ENCODE results near the gene WDR19. TPM values are rescaled to one million over a fixed set of nuclear protein-coding genes. Genes with fewer than 3 reads are reported as not detected.

WDR19 gene
- total RNA-seq, 4 donors from 2014 or later: 6.1 to 16.2 (median 9.6) TPM

DNA sequence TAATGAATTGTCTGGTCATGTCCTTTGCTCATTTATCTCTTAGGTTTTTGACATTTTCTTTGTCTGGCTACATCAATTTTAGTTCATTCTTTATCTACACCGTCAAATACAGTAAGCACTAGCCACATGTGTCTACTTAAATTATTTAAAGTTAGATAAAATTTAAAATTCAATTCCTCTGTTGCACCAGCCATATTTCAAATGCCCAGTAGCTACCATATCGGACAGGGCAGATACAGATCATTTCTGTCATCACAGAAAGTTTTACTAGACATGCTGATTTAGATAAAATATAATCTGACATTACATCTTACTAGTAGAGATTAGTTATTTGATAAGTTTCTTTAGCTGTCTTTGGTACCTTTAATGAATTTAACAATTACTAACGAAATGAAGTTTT is 61.1 kb downstream of the WDR19 start:
- Histone ChIP-seq H3K9me3 (no peaks in the 10 kb centered on the region), H3K36me3 (peaks cover 0 to 34% of the 10 kb centered on the region in 2 donors), H3K27ac (no peak overlapping the region), H3K4me1 (no peaks in the 10 kb centered on the region), H3K4me3 (no peak overlapping the region), H3K27me3 (no peaks in the 10 kb centered on the region)
- no peak for ATAC-seq
- intact Hi-C loops (cut with DNase I; ENCODE audit: low total_unique reads): no loop called here
- DNase-seq: no peak
- TF ChIP-seq, protein P1, sequence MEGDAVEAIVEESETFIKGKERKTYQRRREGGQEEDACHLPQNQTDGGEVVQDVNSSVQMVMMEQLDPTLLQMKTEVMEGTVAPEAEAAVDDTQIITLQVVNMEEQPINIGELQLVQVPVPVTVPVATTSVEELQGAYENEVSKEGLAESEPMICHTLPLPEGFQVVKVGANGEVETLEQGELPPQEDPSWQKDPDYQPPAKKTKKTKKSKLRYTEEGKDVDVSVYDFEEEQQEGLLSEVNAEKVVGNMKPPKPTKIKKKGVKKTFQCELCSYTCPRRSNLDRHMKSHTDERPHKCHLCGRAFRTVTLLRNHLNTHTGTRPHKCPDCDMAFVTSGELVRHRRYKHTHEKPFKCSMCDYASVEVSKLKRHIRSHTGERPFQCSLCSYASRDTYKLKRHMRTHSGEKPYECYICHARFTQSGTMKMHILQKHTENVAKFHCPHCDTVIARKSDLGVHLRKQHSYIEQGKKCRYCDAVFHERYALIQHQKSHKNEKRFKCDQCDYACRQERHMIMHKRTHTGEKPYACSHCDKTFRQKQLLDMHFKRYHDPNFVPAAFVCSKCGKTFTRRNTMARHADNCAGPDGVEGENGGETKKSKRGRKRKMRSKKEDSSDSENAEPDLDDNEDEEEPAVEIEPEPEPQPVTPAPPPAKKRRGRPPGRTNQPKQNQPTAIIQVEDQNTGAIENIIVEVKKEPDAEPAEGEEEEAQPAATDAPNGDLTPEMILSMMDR (IDR thresholded peaks at IDR 0.05 in 4 of 5, conservative IDR thresholded peaks at IDR 0.05 in 1 of 5): no peak
- no peak for TF ChIP-seq POLR2A (IDR thresholded peaks at IDR 0.05)
- in situ Hi-C loops (cut with MboI; ENCODE audit: low sequenced_read_pairs in 4 of 4): no loop called here

DNA sequence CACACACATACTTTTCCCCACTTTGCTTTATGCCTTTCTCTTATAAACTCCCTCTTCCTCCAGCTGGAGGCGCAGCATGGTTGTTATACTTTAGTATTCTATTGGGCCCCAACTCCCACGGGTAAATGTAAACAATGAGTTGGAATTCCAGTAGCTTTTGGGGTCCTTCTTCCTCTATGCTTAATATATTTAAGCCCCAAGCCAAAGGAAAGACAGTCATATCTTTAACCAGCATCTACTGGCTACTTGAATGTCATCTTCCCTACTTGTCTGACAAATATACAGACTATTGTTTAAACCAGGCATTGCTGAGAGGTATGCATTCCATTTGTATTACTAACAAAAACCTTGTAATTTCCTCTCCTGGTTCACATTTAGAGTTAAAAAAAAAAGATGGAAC is 72.9 kb downstream of the WDR19 start:
- H3K4me1 ChIP-seq: no peaks in the 10 kb centered on the region
- TF ChIP-seq, protein P1 (IDR thresholded peaks at IDR 0.05 in 4 of 5, conservative IDR thresholded peaks at IDR 0.05 in 1 of 5): no peak
- TF ChIP-seq POLR2A (IDR thresholded peaks at IDR 0.05): no peak
- DNase-seq: no peak
- no peak overlapping the region for H3K4me3 ChIP-seq
- peaks cover 0 to 8% of the 10 kb centered on the region in 2 donors for H3K36me3 ChIP-seq
- H3K27me3 ChIP-seq: no peaks in the 10 kb centered on the region
- in situ Hi-C loops (cut with MboI; ENCODE audit: low sequenced_read_pairs in 4 of 4) (no loop called here), intact Hi-C loops (cut with DNase I; ENCODE audit: low total_unique reads) (no loop called here)
- H3K9me3 ChIP-seq: no peaks in the 10 kb centered on the region
- no peak for ATAC-seq
- H3K27ac ChIP-seq: no peak overlapping the region

DNA sequence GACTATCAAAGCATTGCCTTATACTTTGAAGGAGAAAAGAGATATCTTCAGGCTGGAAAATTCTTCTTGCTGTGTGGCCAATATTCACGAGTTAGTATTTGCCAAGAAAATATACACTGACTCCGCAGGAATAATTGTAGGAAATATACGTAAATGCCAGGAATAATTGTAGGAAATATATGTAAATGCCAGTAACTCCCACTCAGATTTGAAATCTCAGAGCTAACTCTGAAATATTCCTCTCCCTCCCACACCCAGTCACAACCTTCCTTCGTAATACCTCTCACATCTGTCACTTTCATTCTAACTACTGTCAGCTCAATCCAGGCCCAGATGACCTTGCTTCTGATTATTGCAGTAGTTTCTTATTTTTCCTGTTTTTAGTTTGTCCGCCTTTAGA is 73.5 kb downstream of the WDR19 start:
- intact Hi-C loops (cut with DNase I; ENCODE audit: low total_unique reads) (no loop called here), in situ Hi-C loops (cut with MboI; ENCODE audit: low sequenced_read_pairs in 4 of 4) (no loop called here)
- no peak for ATAC-seq
- H3K4me1 ChIP-seq: no peaks in the 10 kb centered on the region
- TF ChIP-seq, protein P1 (IDR thresholded peaks at IDR 0.05 in 4 of 5, conservative IDR thresholded peaks at IDR 0.05 in 1 of 5): no peak
- no peak for TF ChIP-seq POLR2A (IDR thresholded peaks at IDR 0.05)
- H3K9me3 ChIP-seq: no peaks in the 10 kb centered on the region
- DNase-seq: no peak
- H3K27me3 ChIP-seq: no peaks in the 10 kb centered on the region
- no peak overlapping the region for H3K4me3 ChIP-seq
- H3K27ac ChIP-seq: no peak overlapping the region
- peaks cover 0 to 14% of the 10 kb centered on the region in 2 donors for H3K36me3 ChIP-seq

DNA sequence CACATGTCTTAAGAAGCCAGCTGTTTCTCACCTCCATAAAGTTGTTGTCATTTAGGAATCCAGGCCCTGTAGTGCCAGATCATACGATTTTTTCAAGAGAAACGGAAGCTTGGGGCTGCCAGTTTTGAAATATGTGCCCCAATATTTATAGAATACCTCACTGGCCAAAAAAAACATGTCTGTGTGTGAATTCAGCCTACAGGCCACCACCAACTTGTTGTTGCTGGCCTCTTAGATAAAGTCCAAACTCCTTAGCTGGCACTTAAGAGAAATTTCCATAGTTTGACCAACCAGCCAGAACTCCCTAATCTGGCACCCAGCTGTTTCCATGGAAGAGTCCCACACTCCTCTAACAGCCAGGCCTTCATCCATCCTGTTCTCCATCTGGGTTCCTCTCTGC is 74.1 kb downstream of the WDR19 start:
- DNase-seq: no peak
- in situ Hi-C loops (cut with MboI; ENCODE audit: low sequenced_read_pairs in 4 of 4): no loop called here
- Histone ChIP-seq H3K27ac (no peak overlapping the region), H3K4me3 (no peak overlapping the region), H3K4me1 (no peaks in the 10 kb centered on the region), H3K27me3 (no peaks in the 10 kb centered on the region), H3K9me3 (no peaks in the 10 kb centered on the region), H3K36me3 (peaks cover 0 to 14% of the 10 kb centered on the region in 2 donors)
- intact Hi-C loops (cut with DNase I; ENCODE audit: low total_unique reads): no loop called here
- TF ChIP-seq, protein P1 (IDR thresholded peaks at IDR 0.05 in 4 of 5, conservative IDR thresholded peaks at IDR 0.05 in 1 of 5): no peak
- TF ChIP-seq POLR2A (IDR thresholded peaks at IDR 0.05): no peak
- no peak for ATAC-seq

Data from gastrocnemius medialis (tissue), 4 donors.